HS-5 (cell line): ENCODE measurements around the gene UGT1A9.
"Not testable (repeated sequence)": the region's sequence is repeated elsewhere in the genome, so short reads cannot be mapped to it uniquely, and the experiment has no call there.

Source experiments
- DNase-seq: peaks from one replicate; pipeline ENCODE4 v3.0.0-alpha.2; 2012; ENCODE audit warnings: low read depth

UGT1A9 gene

DNA sequence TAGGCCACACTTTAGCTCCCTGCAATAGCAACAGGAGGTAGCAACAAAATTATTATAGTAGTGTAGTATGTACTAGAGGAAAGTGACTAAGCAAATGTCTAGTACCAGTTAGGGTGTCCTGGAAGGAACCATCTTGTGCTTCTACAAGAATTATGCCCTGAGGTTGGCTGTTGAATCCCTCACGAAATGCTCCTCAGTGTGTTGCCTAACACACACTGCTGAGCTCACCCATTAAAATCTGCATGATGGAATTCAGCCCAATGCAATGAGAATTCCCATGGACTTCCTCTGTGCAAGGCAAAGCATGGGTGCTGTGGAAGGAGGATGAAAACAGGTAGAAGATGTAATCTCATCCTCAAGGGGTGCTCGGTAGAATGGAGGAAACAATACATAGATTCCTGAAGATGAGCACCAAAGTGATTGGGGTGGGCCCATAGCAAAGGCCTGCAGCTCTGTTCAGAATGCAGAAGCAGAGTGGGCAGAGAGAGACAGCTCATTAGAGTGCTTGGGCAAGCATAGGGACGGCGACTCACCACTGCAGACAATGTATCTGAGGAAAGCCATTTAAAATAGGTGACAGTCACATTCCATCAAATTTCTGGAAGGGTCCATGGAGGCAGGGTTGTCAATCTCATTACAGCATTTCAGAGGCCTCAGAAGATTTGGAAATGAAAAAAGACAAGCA lies 8.8 kb downstream of the UGT1A9 start:
- no peak for DNase-seq

DNA sequence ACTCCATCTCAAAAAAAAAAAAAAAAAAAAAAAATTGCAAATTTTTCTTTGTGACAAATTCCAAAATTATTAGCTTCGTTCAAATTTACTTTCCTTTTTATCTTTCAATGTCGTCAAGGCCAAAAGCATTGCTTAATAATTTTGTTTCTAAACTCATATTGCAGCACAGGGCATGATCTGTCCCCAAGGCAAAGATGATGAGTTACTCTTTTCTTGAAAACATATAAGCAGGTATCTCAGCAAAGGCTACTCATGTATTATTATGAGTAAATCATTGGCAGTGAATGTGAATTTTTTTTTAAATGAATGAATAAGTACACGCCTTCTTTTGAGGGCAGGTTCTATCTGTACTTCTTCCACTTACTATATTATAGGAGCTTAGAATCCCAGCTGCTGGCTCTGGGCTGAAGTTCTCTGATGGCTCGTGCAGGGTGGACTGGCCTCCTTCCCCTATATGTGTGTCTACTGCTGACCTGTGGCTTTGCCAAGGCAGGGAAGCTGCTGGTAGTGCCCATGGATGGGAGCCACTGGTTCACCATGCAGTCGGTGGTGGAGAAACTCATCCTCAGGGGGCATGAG lies 9.9 kb downstream of the UGT1A9 start, which contains the start of gene UGT1A7:
Gene UGT1A7, plus strand, starts transcription at position 381 of the 579 bp plus-strand sequence. Its CDS starts 37 bp downstream, at position 418.
- DNase-seq: no peak

GRCh38 chr2:233684640-233685039 lies 12.9 kb downstream of the UGT1A9 start:
- no peak for DNase-seq

DNA sequence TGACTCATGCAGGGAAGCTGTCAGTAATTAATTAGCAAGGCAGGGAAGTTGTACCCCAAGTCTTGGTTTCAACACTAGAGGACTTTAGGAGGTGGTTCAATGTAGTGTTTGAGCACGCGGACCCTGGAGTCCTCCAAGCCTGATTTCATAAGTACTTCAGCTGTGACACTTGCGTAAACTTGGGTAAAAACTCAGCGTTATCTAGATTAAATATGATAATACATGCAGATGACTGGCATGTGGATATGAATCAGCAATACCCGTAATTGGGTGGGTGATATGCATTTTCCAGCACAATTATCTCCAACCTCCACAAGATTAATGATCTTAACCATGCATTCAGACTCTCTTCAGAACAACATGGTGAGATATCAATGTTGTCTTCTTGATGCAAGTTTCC lies 15.2 kb downstream of the UGT1A9 start:
- DNase-seq: no peak

GRCh38 chr2:233688341-233688740 lies 16.6 kb downstream of the UGT1A9 start:
- no peak for DNase-seq

DNA sequence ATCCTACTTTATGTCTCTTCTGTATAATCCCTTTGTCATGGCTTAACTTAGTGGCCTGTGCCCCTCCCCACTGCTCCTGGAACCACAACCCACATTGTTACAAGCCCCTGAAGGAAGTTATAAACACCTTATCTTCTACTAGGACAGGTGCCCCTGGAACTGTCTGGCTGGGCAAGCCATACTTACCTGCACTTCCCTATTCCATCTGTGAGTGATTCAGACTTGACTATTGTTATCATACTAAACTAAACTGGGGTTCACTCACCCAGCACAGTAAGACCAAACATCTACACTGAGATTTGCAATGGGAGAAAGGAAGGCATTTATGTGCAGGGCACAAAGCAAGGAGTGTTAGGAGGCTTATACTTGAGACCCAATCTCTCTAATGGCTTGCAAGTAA lies 17.3 kb downstream of the UGT1A9 start:
- DNase-seq: no peak

- DNase-seq: no peak
Measured at GRCh38 chr2:233689501-233689900, 17.8 kb downstream of the UGT1A9 start.

GRCh38 chr2:233690444-233690843 lies 18.7 kb downstream of the UGT1A9 start:
- no peak for DNase-seq

- DNase-seq: no peak
Measured at GRCh38 chr2:233691443-233692433, 20.0 kb downstream of the UGT1A9 start.

DNA sequence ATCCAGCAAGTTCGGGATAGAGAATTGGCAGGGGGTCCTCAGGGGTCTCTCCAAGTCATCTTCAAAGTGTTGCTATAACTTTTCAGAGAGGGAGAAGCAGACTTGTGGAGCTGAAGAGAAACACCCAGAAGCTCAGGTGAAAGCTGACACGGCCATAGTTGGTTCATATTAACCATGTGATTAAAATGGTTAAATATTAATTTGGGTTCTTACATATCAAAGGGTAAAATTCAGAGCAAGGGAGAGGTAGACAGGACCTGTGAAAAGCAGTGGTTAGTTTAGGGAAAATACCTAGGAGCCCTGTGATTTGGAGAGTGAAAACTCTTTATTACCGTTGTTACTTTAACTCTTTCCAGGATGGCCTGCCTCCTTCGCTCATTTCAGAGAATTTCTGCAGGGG lies 20.9 kb downstream of the UGT1A9 start, which contains the start of gene UGT1A6:
Gene UGT1A6, plus strand, starts transcription at position 243 of the 400 bp plus-strand sequence. Its CDS starts 115 bp downstream, at position 358.
- no peak for DNase-seq

DNA sequence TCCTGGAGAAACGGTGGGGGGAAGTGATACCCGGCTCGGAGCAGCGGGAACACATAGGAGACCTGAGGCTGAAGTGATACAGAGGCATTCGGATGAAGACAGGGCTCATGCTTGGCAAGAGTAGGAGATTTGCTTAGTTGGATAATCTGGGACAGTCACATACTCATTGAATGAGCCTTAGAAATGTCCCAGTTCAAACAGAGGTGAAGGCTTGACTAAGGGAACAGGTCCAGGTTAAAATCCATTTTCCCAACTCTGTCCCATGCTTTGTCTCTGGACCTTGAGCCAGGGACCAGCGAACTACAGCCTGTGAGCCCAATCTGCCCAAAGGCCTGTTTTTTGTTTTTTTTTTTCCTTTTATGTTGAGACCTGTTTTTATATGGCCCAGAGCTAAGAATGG lies 22.3 kb downstream of the UGT1A9 start:
- no peak for DNase-seq

- no peak for DNase-seq
Measured at GRCh38 chr2:233698740-233699139, 27.0 kb downstream of the UGT1A9 start.

DNA sequence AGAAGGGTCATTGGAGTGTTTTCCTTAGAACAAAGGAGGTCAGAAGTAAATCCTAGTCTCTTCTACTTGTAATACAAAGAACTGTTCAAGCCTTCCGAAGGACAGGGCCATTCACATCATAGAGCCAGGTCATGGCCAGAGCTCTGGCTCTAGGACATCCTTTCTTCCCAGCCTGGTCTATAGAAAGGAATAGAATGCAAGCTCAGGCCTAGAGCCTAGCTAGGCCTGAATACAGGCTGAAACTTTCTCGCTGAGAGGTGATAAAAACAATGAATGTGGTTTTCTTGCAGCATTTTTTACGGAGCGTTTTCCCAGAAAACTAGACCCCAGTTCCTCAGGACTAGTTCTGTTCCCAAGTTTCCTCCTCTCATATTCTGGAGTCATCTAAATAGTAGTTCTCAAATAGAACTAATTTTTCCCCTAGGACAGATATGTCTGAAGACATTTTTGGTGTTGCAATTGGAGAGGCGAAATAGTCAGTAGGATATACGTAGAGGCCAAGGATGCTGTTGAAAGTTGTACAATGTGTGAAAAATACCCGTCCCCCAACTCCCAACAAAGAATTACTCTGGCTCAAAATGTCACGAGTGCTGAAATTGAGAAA lies 27.8 kb downstream of the UGT1A9 start:
- no peak for DNase-seq

- DNase-seq: no peak
Measured at GRCh38 chr2:233700028-233700635, 28.4 kb downstream of the UGT1A9 start.

DNA sequence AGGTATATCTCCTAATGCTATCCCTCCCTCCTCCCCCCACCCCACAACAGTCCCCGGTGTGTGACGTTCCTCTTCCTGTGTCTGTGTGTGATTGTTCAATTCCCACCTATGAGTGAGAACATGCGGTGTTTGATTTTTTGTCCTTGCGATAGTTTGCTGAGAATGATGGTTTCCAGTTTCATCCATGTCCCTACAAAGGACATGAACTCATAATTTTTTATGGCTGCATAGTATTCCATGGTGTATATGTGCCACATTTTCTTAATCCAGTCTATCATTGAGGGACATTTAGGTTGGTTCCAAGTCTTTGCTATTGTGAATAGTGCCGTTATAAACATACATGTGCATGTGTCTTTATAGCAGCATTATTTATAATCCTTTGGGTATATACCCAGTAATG lies 29.1 kb downstream of the UGT1A9 start:
- not testable (repeated sequence) for DNase-seq

DNA sequence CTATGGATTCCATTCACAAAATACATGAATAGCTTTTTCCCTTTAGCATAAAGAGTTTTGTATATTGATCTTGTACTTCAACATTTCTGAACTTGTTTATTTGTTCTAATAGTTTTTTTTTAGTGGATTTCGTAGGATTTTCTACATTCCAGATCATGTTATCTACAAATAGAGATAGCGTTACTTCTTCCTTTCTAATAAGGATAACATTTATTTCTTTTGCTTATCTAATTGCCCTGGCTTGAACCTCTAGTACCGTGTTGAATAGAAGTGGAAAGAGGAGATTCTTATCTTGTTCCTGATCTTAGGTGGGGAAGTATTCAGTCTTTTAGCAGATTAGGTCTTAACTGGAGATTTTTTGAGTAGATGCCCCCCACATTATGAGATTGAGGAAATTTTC lies 30.5 kb downstream of the UGT1A9 start:
- DNase-seq: no peak

DNA sequence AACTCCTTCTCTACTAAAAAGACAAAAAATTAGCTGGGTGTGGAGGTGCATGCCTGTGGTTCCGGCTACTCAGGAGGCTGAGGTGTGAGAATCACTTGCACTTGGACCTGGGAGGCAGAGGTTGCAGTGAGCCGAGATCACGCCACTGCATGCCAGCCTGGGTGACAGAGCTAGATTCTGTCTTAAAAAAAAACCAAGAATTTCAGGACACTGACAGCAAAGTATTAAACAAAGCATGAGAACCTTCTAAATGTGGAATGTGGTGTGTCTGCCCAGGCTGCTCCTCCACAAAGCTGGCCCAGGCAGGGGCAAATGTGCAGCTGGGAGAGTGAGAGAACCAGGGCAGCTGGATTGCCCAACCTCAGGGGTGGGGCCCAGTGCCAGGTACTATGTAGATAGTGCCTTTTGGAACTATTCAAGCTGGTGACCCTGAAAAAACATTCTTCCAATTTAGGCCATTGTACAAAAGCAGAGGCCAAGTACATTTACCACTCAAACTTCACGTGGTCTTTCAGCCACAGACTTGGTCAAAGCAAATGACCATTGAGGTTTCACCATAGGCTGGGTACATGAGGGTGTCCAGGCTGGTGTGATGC lies 34.3 kb downstream of the UGT1A9 start:
- no peak for DNase-seq

GRCh38 chr2:233706720-233707119 lies 35.0 kb downstream of the UGT1A9 start:
- DNase-seq: no peak

DNA sequence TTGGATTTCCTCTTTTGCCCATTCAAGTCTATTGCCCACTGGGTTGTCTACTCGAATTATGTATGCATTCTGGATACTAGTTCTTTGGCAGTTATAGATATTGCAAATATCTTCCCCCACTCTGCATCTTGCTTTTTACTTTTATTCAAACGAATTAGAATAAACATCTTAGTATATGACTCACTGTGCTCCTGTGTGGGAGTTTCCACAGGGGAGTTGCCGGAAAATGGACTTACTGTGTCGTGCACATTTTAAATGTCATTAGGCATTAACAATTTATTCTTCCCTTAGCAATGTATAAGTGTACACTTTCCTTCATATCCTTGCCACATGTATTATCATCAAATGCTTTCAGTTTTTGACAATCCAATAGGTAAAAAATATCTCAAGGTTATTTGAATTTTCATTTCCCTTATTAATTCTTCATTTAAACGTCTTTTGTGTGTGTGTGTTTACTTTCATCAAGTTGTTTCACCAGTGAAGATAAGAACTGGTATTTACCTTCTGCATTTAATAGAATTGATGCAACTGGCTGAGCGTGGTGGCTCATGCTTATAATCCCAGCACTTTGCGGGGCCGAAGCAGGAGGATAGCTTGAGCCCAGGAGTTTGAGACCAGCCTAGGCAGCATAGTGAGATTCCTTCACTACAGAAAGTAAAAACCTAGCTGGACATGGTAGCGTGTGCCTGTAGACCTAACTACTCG lies 36.4 kb downstream of the UGT1A9 start:
- DNase-seq: no peak

- no peak for DNase-seq
Measured at GRCh38 chr2:233708942-233709341, 37.2 kb downstream of the UGT1A9 start.
